Stimulated activated CD8-positive, alpha-beta memory T cell treated with anti-CD3 and anti-CD28 coated beads, Interleukin-7, amount 100 ng/mL, for 24 hours (primary cell): ENCODE results near the gene ANXA11.
"Not testable (repeated sequence)": the region's sequence is repeated elsewhere in the genome, so short reads cannot be mapped to it uniquely, and the experiment has no call there.

ENCODE experiments used
- DNase-seq: peaks from one replicate; pipeline ENCODE4 v3.0.0-alpha.2; 2020; ENCODE audit warnings: low read depth

The ANXA11 gene

DNA sequence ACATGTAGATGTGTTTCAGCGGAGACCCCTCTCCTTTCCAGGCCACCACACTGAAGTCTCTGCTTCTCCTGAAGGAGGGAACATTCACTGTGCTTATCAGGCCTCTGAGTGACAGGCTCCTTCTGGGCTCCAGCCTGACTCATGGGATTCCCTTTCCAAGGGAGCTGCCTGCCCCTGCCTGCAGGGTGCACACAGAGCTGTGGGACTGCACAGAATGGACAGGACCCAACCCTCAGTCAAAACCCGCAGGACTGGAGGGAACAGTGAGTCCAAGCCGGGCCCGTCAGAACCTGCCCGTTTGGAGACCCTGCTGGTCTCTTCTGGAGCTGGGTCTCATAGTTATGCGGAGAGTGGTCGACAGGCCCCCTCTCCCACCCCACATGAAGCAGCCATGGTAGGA lies 40.2 kb downstream of the ANXA11 start:
- no peak for DNase-seq

DNA sequence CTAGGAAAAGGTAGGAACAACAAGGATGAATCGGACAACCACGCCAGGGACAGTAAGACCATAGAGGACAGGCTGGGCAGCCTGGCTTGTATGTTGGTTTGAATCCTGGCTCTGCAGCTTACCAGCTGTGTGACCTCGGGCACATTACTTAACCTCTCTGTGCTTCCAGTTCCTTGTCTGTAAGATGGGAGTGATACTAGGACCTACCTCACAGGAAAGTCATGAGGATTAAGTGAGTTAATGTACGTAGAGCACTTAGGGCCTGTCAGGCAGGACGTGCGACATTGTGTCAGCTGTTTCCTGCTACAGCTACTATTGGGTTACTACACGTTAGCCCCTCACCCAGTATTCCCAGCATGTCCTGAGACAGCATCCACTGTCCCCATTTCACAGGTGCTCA lies 40.7 kb downstream of the ANXA11 start:
- DNase-seq, result no peak

DNA sequence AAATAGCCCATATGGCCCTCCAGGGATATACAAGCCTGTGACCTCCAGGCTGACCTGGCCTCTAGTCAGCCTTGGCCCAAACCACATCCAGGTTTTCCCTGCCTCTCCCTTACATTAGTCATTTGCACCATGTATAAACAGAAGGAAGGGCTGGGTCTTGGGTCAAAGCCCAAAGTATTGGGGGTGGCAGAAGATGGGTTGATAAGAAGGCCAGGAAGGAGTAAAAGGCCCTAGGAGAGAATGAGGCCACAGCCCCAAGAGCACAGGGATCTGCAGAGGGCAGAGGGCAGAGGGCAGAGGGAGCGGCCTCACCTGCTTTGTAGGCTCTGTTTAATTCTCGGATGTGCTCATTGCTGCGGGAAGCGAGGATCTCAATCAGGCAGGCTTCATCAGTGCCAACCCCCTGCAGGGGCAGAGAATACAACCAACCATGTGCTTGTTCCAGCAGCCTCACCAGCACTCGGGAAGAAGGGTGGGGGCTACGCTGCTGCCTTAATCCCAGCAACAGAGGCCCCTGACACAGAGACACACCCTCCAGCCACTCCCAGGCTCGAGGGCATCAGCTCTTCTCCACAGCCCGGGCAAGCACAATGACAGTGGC lies 41.5 kb downstream of the ANXA11 start:
- DNase-seq, result no peak

DNA sequence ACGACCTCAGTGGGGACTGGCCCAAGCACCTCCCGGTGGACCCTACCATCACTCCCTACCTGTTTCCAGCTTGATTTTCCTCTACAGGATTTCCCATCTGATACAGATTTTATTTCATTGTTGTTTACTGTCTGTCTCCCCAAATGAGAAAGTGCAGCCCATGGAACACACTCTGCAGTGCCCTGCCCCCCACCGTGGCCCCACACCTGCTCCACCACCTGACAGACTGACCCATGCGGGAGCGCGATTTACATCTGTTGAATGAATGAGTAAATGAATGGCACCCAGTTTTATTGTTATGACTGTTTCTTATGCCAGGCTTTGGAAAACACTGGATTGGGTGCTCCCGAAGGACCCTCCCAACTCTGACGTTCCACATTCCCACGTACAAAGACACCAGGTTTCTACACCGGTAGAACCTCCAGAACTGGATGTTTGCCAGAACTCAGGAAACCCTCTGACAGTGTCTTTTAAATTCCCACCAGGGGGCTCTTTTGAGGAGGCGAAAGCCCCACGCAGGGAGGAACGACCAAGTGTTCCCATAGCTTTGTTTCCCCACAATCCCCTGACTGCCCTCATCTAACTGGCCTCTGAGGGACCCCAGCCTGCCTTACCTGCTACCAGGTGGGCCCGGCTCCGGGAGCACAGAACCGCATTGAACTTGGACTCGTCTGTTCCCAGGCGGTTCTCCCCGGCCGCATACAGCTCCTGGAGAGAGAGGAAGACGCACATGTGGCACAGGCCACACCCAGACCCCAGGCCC lies 43.8 kb downstream of the ANXA11 start:
- no peak for DNase-seq

DNA sequence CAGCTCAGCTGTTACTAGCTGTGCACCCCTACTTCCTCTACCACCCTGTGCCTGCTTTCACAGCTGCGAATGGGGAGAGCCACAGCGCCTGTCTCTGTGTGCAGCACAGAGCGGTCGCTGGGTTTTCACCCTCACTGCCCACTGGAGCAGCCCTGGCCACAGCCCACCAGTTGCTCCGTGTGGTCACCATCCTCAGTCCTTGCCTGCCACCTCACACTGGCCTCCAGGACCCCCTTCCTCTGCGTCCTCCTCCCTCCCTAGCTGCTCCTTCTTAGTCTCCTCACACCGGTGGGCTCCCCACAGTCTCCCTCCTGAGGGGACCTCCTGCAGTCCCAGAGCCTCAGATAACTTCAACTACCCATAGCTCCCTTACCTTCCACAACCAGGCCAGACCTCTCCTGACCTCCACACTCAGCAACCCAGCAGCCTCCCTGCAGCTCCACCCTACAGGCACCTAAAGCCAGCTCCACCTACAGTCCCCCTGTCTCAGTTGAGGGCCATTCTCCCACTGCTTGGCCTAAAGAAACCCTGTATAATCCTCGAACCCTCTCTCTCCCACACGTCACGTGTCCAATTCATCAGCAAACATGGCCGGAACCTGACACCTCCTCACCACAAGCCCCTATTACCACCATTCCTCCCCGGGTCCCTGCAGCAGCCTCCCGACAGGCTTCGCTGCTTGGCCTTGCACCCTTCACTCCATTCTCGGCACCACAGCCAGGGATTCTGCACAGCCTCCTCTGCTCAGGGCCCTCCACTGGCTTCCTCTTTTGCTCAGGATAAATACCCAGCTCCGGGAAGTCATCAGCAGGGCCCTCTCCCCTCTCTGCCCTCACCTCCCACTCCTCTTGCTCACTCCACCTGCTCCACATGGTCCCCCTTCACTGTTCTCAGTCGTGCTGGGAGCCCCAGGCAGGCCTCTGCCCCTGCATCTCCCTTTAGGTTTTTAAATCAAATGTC lies 44.7 kb downstream of the ANXA11 start:
- no peak for DNase-seq

DNA sequence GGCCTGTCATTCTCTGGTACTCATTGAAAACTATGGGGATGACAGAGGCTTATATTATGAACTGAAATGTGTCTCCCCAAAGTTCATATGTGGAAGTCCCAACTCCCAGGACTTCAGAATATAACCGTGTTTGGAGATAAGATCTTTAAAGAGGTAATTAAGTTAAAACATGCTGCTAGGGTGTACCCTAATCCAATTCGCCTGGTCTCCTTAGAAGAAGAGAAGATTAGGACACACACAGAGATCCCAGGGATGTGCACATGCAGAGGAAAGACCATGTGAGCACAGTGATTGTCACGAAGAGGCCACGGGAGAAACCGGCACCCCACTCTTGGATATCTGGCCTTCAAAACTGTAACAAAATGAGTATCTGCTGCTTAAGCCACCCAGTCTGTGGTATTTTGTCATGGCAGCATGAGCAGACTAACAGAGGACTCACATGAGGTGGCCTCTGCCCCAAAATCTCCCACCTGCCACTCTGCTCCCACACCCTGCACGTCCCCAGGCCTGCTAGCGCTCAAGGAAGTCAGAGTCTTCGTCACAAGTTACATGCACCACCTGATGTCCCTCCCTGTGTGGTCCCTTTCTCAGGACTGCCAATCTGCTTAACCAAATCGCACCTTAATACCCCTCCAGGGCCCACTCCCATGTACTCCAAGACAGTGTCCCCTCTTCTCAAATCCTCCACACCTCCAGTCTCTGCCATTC lies 46.0 kb downstream of the ANXA11 start:
- no peak for DNase-seq

DNA sequence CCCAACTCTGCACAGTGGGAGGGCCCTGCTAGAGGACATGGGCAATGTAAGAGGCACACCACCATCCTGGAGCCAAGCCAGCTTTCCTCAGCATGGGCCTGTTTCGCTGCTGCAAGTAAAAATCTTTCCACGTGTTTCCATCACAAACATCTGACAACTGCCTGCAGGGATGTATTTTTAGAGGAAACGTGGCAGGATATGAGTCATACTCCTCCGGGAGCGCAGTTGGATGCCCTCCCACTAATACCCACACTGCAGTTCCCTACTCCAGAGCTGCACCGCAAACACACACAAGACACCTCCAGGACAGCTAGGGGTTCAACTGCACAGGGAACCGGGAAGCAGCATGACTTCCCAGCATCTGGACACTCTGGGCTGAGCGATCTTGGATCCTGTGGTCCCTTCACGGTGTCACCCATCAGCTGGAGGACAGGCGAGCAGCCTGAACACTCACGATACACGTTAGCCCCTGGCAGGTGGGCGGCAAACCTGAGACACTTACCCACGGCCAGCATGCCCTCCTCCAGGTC lies 46.7 kb downstream of the ANXA11 start:
- no peak for DNase-seq

DNA sequence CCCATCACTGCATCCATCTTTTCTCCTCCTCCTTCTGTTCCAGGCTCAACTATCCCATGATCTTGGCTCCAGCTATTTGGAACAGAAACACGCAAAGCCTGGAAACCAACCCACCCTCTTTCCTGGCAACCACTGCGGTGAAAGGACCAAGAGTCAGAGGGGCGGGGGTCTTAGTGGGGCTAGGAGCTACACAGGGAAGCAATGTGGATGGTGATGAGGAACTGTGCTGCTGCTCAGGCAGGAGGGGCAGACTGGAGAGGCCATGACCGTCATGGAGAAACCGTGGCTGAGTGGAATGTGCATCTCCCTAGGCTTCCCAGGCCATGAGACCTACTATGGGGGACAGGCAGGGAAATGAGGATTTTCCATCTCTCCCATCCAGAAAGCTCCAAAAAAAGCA lies 47.2 kb downstream of the ANXA11 start:
- no peak for DNase-seq

DNA sequence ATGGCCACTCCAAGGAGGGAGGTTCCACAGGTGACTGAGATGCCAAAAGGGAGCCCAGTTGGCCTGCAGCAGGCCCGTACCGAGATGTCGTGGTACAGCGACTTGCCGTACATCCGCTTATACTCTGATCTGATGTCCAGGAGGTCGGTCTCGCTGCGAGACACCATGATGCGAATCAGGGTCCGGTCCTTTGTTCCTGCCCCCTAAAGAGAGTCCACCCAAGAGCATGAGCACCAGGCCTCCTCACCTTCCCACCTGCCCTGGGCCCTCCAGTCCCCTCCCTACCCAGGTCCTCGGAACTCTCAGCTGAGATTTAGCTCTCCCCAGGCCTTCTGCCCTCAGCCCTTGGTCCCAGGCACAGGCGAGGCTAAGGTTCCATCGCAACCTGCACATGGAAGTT lies 47.8 kb downstream of the ANXA11 start:
- no peak for DNase-seq

DNA sequence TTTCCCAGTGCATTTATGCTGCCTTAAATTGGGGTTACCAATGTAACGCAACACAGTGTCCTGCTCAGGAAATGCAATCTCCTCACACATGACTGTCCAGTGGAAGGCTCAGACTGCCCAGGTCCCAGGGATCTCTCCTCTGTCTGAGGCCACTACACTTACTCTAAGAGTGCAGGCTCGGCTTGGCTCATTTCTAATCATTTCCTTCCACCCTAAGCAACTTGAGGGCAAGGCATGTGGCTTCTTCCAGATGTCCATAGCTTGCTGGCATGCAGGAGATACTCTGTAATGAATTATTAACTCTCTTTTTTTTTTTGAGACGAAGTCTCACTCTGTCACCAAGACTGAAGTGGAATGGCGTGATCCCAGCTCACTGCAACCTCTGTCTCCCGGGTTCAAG lies 49.1 kb downstream of the ANXA11 start:
- no peak for DNase-seq

DNA sequence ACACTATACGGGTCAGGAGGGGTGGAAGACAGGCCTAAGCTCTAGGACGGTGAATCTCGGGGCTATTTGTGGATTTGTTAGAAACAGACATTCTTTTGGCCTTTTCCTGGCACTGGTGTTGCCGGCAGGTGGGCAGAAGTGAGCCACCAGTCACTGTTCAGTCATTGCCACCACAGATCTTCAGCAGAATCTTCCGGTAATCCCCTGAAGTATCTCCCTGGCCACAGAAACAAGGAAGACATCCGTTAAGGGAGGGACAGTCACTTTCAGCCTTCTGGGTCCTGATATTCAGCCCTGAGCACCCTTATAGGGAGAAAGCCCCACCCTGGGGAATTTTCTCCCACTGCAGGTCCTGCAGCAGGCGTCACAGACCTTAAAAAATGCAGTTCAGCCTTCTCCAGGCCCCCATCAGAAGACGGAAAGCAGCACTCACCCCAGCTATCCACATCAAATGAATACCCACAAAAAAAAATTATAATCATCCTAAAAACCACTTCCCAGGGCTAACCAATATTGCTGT lies 49.6 kb downstream of the ANXA11 start:
- no peak for DNase-seq

DNA sequence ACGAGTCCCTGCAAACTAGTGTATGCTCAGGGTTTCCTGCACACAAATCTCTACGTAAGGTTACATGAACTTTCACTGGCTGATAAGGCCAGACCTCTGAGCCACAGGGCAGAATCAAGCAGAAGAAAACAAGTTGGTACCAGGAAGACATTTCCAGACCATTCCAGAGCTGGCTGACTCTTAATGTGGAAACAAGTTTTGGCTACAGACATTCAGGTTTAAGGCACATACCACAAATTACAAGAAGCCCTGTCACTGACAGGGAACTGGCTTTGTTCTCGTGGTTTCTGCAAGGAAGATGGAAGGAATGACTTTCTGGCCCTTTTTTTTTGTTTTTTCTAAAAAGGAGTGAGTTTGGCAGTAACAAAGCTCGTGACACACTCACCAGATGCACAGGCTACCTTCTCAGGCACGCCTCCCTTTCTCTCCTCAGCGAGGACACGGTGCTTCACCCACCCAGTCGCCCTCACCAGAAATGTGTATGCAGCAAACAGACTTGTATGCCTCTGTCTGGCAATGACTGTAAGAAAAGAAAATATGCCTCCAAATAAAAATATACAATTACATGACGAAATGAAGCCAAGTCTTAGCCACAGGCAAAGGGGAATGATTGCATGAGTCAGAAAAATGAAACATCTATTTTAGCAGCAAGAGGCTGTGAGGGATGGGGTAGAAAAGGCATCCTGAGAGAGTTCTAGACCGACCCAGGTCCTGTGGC lies 50.2 kb downstream of the ANXA11 start:
- no peak for DNase-seq

DNA sequence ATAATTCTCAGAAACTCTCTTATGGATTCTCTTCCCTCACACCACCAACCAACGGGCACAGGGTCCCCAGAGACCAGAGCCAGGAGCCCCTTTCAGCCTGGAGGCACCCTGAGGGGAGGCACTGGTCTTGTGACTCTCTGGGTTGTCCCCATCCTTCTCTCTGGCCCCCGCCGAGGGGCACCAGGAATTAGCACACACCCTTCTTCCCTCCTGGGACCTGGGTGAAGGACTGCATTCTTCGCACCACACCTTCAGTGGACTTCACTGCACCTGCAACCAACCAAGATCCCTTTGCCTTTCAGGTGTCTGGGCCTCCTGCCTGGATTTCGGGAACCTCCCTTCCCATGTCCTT lies 50.7 kb downstream of the ANXA11 start:
- DNase-seq, result no peak

DNA sequence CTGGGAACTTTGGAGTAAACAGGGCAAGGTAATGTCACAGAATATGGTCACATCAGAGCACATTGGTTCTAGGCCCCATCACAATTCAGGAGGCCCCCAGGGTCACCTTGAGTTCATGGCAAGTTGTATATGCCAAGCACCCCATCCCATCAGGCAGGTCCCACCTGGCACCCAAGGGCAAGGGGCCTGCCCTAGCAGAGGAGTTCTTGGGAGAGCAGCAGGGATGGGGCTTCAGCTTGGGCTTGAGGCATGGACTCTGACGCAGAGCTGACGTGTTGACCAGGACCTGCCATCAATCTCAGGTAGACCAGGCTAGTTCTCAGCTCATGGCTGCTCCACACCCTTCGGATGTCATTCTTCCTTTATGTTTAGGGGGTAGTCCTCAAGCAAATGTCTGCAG lies 51.9 kb downstream of the ANXA11 start:
- DNase-seq, result no peak

DNA sequence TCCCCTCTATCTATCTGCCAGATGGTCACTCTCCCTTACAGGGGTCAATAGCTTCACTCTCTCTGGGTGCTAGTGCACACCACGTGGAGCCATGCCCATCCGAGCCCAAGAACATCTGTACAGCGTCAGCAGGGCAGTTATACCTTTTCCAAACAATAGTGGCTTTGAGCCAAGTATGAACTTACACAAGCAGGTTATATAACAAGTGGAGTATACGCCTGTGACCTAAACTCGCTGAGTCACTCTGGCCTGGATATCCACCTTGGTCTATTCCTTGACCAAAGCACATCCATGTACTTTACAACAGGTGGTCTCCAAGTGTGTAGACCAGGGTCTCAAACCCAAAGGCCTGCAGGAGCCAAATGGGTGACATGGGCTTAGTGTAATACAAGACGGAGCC lies 52.5 kb downstream of the ANXA11 start:
- no peak for DNase-seq

DNA sequence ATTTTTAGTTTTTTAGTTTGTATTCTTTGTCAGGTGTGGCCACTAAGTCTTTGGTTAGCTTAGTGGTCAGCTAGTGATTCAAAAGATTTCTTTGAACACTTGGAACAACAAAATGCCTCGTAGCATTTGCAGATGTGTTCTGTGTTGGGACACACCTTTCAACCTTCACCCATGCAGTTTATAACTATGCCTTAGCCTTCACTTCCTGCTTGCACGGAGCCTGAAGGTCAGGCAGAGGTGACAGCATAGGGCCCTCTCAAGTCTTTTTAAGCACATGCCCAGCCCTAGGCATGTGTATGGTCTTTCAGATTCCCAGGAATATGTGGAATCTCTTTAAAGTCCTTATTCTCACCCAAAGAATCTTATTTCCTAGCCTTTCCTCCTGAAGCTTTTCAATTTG lies 55.2 kb downstream of the ANXA11 start:
- DNase-seq, result no peak

DNA sequence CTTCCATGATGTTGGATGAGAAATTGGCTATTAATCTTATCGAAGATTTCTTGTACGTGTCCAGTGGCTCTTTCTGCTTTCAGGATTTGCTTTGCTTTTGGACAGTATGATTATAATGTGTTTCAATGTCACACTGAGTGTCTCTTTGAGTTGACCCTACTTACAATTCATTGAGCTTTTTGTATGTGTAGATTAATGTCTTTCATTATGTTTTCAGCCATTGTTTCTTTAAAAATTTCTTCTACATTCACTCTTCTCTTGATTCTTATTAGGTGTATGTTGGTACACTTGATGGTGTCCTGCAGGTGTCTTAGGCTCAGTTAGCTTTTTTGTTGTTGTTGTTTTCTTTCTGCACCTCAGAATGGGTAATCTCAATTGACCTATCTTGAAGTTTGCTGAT lies 56.2 kb downstream of the ANXA11 start:
- DNase-seq, result no peak

DNA sequence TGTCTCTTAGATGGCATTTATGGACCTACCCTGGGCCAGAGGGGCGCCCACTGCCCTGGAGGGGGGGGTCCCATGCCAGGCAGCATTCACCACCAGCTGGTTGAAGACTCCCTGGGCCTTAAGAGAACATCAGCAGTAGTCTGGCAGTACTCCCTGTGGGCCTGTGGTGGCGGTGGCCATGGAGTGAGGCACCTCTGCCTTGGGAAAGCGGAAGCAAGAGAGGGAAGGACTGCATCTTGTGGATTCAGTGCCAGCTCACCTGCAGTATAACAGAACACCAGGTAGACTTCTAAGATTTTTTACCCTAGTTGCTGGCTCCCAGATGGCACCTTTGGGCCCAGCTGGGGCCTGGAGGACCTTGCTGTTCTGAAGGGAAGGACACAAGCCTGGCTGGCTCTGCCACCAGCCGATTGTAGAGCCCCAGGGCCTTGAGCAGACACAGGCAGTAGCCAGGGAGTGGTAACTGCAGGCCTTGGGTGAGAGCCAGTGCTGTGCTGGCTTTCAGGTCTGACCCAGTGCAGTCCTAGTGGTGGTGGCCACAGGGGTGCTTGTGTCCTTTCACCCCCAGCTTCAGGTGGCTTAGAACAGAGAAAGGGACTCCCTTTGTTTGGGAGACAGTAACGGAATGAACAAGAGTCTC lies 57.1 kb downstream of the ANXA11 start:
- no peak for DNase-seq

DNA sequence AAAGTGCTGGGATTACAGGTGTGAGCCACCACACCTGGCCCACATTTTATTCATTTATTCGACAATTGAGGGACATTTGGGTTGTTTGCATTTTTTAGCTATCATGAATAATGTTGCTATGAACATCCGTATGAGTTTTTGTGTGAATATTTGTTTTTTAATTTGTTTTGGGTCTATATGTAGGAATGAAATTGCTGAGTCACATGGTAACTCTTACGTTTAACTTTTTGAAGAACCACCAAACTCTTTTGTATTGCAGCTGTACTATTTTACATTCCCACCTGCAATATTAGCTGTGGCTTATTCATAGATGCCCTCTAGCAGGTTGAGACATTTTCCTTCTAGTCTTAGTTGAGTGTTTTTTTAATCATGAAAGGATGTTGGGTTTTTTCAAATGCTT lies 58.4 kb downstream of the ANXA11 start:
- no peak for DNase-seq

DNA sequence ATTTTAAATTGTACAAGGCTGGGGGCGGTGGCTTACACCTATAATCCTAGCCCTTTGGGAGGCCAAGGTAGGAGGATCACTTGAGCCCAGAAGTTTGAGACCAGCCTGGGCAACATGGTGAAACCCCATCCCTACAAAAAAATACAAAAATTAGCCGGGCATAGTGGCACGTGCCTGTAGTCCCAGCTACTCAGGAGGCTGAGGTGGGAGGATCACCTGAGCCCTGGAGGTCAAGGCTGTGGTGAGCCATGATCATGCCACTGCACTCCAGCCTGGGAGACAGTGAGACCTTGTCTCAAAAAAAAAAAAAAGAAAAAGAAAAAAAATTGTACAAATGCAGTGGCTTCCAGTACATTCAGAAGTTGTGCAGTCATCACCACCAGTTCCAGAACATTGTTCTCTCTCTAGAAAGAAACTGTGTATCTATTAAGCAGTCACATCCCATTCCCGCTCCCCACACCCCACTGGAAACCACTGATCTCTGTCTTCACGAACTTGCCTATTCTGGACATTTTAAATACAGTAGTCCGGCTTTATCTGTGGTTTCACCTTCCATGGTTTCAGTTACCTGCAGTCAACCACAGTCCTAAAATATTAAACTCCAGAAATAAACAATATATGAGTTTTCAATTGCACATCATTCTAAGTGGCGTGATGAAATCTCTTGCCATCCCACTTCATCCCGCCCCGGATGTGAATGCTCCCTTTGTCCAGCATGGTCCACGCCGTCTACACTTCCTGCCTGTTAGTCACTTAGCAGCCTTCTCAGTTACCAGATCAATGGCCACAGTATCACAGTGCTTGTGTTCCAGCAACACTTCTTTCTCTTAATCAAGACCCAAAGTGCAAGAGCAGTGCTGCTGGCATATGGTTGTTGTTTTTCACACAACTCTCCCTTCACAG lies 59.7 kb downstream of the ANXA11 start:
- DNase-seq, result not testable (repeated sequence)
